ENCODE data around the gene HCST.
A peak's percentile ranks its signal among the peaks of the same experiment; 100 is the strongest.
"Not testable (repeated sequence)": the region's sequence is repeated elsewhere in the genome, so short reads cannot be mapped to it uniquely, and the experiment has no call there.

Gene HCST

DNA sequence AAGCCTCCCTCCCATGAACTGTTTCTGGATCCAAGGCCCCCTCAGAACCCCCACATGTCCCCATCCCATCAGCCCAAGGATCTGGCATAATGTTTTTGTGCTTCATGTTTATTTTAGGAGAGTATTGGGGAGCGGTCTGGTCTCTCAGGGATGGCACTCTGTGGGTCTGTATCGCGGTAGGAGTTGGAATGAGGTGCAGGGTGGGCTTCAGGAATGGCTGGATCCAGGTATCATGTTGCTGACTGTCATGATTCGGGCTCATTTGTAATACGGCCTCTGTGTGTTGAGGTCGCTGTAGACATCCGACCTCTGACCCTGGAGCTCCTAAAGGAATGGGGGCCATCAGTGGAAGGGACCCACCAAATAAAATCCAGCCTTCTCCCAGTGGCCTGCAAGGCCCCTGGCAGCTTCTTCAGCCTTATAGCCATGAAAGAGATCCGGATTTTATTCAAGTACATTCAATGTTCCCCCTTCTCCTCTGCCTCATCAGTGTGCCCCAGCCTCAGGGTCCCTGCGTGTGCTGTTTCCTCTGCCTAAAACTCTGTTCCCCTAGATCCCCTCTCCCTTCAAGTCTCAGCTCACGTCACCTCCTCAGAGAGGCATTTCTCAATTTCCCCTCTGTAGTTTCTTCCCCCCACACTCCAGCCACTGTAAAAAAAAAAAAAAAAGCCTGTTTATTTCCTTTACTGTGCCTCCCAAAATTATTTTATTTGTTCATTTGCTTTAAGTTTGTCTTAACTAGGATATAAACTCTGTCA is 2.2 kb downstream of the HCST start:
- no peak for DNase-seq (ENCODE audit: low spot score)

- DNase-seq (ENCODE audit: low spot score) = no peak
Measured at GRCh38 chr19:35905178-35905727, 2.9 kb downstream of the HCST start.

DNA sequence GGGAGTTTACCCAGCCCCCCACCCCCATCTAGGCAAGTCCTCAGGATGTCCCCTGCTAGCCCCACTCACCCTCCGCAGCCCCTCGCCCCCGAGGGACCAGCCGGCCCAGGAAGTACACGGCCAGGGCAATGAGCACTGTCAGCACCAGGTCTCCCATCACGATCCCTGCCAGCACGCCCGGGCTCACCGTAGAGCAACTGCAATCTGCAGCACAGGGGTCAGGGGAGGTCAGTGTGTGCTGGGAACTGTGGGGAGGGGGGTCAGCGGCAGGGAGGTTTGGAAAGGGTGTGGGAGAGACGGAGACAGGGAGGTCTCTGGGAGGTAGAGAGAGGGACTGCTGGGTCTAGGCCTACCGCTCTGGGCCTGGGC is 5.0 kb downstream of the HCST start:
- DNase-seq (ENCODE audit: low spot score) = no peak

DNA sequence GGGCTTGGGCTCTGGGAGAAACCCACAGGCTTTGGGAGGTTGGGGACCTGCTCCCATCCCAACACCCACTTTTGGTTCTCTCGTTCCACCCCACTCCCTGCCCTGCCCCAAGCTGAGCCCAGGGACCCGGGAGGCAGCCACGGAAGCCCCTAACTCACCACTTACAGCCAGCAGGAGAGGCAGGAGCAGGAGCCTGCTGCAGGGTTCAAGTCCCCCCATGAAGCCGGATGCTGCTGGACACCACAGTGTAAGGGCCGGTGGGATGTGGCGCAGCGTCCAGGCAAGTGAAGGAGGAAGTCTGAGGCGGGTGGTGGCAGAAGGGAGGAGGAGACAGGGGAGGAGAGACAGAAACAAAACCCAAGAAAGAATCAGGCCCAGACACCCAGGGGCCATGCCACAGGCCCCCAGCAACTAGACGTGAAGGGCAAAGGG is 5.7 kb downstream of the HCST start, which contains the start of gene TYROBP:
Gene TYROBP (minus strand): TSS at position 286 of the 432 bp plus-strand sequence. CDS start 67 bp downstream, at position 219.
- DNase-seq (ENCODE audit: low spot score) = no peak

GRCh38 chr19:35908973-35909683 is 6.8 kb downstream of the HCST start:
- DNase-seq (ENCODE audit: low spot score) = no peak

GRCh38 chr19:35909684-35910035 is 7.3 kb downstream of the HCST start:
- no peak for DNase-seq (ENCODE audit: low spot score)

- DNase-seq (ENCODE audit: low spot score) = not testable (repeated sequence)
Measured at GRCh38 chr19:35910355-35910754, 8.0 kb downstream of the HCST start.

DNA sequence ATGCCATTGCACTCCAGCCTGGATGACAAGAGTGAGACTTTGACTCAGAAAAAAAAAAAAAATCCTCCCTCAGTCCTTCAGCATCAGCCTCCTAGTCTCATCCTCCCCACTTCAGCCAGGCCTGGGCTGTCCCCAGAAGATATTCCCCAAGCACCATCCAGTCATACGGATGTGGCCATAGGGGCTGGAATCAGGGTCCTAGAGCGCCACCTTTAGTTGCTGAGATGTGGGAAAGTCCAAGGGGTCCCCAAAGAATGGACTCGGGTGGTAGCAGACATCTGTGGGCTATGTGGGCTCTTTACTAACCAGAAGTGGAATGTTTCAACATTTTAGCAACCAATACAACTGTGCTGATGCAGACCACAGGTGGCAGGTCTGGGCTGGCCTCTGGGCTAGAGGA is 8.8 kb downstream of the HCST start:
- no peak for DNase-seq (ENCODE audit: low spot score)

DNA sequence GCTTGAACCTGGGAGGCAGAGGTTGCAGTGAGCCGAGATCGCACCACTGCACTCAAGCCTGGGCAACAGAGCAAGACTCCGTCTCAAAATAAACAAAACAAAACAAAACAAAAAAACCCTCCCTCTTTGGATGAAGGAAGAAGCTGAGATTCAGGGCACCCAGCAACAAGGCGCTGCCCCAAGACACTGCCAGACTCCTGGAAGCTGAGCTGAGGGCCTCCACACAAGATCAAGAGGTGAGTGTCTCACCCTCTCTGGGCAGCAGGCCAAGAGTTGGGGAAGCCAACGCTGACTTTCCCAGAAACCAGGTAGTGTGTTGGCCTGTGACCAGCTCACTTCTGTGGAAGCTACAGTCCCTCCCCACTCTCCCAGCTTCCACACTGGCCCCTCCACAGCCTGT is 9.5 kb downstream of the HCST start:
- no peak for DNase-seq (ENCODE audit: low spot score)

GRCh38 chr19:35913589-35913988 is 11.3 kb downstream of the HCST start:
- DNase-seq (ENCODE audit: low spot score) = no peak

GRCh38 chr19:35915443-35915842 is 13.1 kb downstream of the HCST start:
- no peak for DNase-seq (ENCODE audit: low spot score)

GRCh38 chr19:35919306-35919705 is 17.0 kb downstream of the HCST start:
- no peak for DNase-seq (ENCODE audit: low spot score)

DNA sequence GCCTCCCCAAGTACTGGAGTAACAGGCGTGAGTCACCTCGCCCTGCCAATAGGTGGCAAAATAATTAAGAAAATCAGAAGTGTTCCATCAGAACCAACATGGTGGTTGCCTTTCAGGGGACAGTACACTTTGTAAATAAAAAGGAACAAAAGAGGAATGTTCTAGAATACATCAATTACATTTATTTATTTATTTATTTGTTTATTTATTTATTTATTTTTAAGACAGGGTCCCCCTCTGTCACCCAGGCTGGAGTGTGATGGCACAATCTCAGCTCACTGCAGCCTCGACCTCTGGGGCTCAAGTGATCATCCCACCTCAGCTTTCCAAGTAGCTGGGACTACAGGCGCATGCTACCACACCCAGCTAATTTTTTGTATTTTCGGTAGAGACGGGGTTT is 18.7 kb downstream of the HCST start:
- DNase-seq (ENCODE audit: low spot score) = no peak

DNA sequence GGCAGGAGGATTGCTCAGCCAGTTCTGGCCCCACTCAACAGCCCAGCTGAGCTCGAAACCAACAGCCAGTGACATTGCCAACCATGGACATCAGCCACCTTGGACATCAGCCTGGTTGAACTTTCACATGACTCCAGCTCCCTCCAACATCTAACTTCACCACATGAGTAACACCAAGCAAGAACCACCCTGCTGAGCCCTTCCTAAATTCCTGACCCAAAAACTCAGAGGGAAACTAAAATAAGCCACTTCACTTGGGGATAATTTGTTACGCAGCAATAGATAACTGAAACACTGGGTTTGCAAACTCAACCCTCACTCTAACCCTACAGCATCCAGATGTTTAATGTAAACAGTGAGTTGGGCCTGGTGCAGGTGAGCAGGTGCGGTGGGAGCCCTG is 23.2 kb downstream of the HCST start:
- no peak for DNase-seq (ENCODE audit: low spot score)

DNA sequence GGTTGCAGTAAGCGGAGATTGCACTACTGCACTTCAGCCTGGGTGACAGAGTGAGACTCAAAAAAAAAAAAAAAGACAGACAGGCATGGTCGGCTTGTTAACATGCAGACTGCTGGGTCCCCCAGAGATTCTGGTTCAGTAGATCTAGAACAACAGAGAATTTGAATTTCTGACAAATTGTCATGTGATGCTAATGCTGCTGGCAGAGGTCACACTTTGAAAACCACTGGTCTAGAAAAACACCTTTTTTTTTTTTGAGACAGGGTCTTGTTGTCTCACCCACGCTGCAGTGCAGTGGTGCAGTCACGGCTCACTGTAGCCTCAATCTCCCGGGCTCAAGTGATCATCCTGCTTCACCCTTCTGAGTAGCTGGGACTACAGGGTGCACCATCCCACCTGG is 26.2 kb downstream of the HCST start:
- no peak for DNase-seq (ENCODE audit: low spot score)

- no peak for DNase-seq (ENCODE audit: low spot score)
Measured at GRCh38 chr19:35929876-35930275, 27.5 kb downstream of the HCST start.

GRCh38 chr19:35931161-35931873 is 29.0 kb downstream of the HCST start:
- DNase-seq (ENCODE audit: low spot score) = peak; percentile 98

DNA sequence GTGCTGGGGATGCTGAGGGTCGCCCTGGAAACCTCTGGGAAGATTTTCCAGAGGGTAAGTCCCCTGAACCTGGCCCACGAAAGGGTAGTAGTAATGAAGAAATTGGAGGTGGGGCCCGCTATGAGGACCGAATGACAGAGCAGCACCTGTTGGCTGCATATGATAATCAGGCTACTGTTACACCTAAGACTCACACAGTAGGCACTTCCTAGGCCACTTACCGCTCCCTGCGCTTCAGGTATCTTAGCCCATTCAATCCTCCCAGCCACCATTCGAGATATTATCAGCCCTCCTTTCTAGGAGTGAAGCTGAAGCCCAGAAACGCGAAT is 29.5 kb downstream of the HCST start:
- DNase-seq (ENCODE audit: low spot score) = no peak

DNA sequence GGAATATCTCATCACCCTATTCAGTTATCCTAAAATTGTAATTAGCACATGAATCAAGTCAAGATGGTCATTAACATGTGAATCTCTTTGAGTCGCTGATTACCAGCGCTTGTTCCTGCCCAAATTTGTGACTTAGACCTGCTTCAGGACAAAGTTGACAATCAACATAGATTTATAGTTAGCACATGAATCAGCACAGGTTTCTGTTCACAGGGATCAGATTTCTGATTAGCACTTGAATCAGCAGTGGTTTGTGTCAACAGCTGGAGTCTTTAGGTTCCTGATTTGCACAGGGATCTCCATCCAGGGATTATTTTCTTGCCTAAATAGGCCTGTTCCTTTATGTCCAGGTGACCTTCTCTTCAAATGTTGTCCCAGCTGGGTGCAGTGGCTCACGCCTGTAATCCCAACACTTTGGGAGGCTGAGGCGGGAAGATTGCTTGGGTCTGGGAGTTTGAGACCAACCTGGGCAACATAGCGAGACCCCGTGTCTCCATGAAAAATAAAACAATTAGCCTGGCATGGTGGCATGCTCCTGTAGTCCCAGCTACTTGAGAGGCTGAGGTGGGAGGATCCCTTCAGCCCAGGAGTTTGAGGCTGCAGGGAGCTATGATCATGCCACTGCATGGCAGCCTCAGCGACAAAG is 30.1 kb downstream of the HCST start:
- no peak for DNase-seq (ENCODE audit: low spot score)

- DNase-seq (ENCODE audit: low spot score) = peak; percentile 92
Measured at GRCh38 chr19:35935911-35936737, 33.8 kb downstream of the HCST start, which contains the start of gene LRFN3. Gene LRFN3 (plus strand): TSS chr19:35936374. CDS start chr19:35939426, 3,052 bp downstream.

DNA sequence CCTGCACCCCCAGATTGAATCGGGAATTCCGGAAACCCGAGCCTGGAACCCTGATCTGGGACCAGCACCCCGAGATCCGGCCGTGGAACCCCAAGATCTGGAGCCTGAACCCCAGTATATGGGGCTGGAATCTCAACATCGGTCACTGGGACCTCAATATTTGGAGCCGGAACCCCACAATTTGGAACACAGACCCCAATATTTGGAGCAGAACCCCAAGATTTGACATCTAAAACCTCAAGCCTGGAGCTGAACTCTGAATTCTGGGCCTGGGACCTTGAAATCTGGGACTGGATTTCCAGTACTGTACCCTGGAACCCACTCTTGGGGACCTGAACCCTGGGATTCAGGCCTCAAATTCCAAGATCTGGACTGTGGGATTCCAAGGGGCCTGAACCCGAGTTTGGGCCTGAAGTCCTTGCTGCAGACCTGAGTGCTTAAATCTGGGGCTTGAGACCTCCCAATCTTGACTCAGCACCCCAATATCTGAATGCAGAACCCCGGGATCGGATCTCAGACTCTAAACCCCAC is 34.5 kb downstream of the HCST start:
- no peak for DNase-seq (ENCODE audit: low spot score)
